Activated CD8-positive, alpha-beta memory T cell treated with anti-CD3 and anti-CD28 coated beads, Interleukin-2, amount 10 ng/mL, durations not matched to agents 7 days and 5 days (primary cell): ENCODE results near the gene SLC25A39. TPM values are rescaled to one million over a fixed set of nuclear protein-coding genes. Genes with fewer than 3 reads are reported as not detected.
"Not testable (repeated sequence)": the region's sequence is repeated elsewhere in the genome, so short reads cannot be mapped to it uniquely, and the experiment has no call there.

Experiments
- ATAC-seq: fragments of 150-1000 bp; cut with Tn5 transposase; one replicate; pipeline ENCODE4 v1.10.0; 2021; ENCODE audit warnings: moderate library complexity
- CTCF ChIA-PET: fragments of 350-600 bp; sonication (Branson Sonifier 250); formaldehyde crosslinking; loops from one replicate; lab custom pipeline; 2021; ENCODE audit warnings: antibody characterized with exemption; lab: Charles Lee
- DNase-seq: peaks from one replicate; pipeline ENCODE4 v3.0.0-alpha.2; 2020
- H3K27ac Mint-ChIP-seq: one replicate; pipeline ENCODE4 v1.8.0; 2021; ENCODE audit warnings: mild to moderate bottlenecking, mixed read lengths
- H3K27me3 Mint-ChIP-seq: one replicate; pipeline ENCODE4 v1.8.0; 2021; ENCODE audit warnings: mixed read lengths
- H3K36me3 Mint-ChIP-seq: one replicate; pipeline ENCODE4 v1.8.0; 2021; ENCODE audit warnings: mild to moderate bottlenecking, mixed read lengths
- H3K4me1 Mint-ChIP-seq: one replicate; pipeline ENCODE4 v1.8.0; 2021; ENCODE audit warnings: mixed read lengths
- H3K4me3 Mint-ChIP-seq: one replicate; pipeline ENCODE4 v1.8.0; 2021; ENCODE audit warnings: mild to moderate bottlenecking, moderate library complexity, mixed read lengths
- H3K9me3 Mint-ChIP-seq: one replicate; pipeline ENCODE4 v1.8.0; 2022; ENCODE audit warnings: low read depth, mixed read lengths
- total RNA-seq, 2 experiments: library from RNA; stranded (reverse); gene quantifications; one replicate each; pipeline ENCODE4 v1.2.3, GENCODE V29; 2021

Gene SLC25A39
- total RNA-seq, 2 experiments from 2014 or later: 103 to 133 TPM

DNA sequence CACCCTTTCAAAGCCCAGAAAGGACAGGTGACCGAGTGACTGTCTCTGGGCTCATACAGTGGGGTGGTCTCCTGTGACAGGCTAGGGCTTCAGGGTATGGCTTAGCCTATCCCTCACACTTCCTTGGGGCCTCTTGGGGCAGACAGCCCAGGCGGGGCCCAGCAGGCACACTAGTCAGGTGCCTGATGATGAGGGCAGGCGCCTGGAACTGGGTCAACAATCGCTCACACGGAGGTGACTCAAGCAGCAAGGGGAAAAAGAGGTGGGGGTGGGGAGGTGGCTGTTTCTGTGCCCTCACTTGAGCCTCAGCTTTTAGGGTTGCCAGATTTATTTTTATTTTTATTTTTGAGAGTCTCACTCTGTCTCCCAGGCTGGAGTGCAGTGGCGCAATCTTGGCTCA, 14.1 kb upstream of the SLC25A39 start:
- peak; percentile 36 for ATAC-seq
- CTCF ChIA-PET: interaction anchor here (1.0 to 3.0 kb wide), 4 partner anchors 12 to 215 kb away, joined by 3 to 14 read pairs (median 4); partner anchors contain the start of gene HDAC5
- Mint-ChIP-seq H3K27ac (no peak overlapping the region), H3K4me3 (no peak overlapping the region), H3K9me3 (no peaks in the 10 kb centered on the region), H3K27me3 (peaks cover 17% of the 10 kb centered on the region), H3K36me3 (no peaks in the 10 kb centered on the region), H3K4me1 (no peaks in the 10 kb centered on the region)
- no peak for DNase-seq

DNA sequence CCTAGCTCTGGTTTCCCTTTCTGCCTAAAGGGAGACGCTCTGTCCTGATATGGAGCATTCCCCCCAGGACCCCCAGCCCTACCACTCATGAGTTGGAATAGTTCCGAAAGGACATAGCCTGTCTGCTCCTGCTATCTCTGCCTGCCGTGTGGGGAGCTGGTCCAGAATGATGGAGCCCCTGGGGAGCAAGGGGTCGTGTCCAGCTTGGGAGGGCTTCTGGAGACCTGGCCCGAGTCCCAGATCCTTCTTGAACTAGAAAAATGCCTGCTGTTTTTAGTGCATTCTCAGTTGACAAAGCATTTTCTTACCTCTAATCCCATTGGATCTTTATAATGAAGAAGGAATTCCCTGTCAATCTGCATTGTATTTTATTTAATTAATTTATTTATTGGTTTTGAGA, 11.3 kb upstream of the SLC25A39 start:
- no peaks in the 10 kb centered on the region for H3K9me3 Mint-ChIP-seq
- H3K36me3 Mint-ChIP-seq: no peaks in the 10 kb centered on the region
- H3K4me3 Mint-ChIP-seq: no peak overlapping the region
- peaks cover 5% of the 10 kb centered on the region for H3K4me1 Mint-ChIP-seq
- peaks cover 6% of the 10 kb centered on the region for H3K27me3 Mint-ChIP-seq
- ATAC-seq (no peak), DNase-seq (no peak)
- CTCF ChIA-PET: interaction anchor here (0.7 to 1.9 kb wide), 5 partner anchors 9 to 195 kb away, joined by 4 to 7 read pairs (median 5); partner anchors contain the start of gene GRN
- H3K27ac Mint-ChIP-seq: no peak overlapping the region

DNA sequence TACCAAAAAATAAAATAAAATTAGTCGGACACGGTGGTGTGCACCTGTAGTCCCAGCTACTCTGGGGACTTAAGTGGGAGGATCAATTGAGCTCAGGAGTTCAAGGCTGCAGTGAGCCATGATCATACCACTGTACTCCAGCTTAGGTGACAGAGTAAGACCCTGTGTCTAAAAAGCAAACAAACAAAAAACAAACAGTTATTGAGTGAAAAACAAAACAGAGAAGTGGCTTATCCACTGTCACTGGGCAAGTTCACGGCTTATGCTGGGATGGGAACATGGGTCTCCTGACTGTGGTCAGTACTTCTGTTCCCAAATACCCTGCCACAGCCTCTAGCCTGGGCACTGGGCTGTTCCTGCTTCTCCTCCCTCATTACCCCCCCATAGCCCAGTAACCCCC, 10.9 kb upstream of the SLC25A39 start:
- Mint-ChIP-seq H3K27ac (no peak overlapping the region), H3K27me3 (peaks cover 6% of the 10 kb centered on the region), H3K9me3 (no peaks in the 10 kb centered on the region), H3K36me3 (no peaks in the 10 kb centered on the region), H3K4me3 (no peak overlapping the region), H3K4me1 (peaks cover 5% of the 10 kb centered on the region)
- no peak for ATAC-seq
- DNase-seq: no peak
- CTCF ChIA-PET: interaction anchor here (0.7 to 1.9 kb wide), 6 partner anchors 10 to 194 kb away, joined by 3 to 7 read pairs (median 4); partner anchors contain the start of gene GRN

DNA sequence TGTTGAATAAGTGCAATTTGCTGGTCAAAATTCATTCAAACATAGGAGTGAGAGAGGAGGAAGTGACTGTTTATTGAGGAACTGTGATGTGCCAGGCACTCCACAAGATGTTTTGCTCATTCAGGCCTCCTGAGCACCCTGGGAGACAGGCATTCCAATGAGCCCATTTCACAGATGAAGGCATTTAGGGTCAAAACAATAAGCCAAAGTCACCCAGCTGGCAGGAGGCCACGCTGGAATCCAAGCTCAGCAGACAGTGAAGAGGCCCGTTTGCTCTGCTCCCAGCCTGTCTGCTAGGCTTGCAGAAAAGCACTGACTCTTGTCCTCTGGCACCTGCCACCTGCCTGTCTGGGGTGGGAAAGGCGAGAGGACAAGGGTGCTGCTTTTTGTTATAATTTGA, 10.1 kb upstream of the SLC25A39 start:
- ATAC-seq: no peak
- no peak overlapping the region for H3K4me3 Mint-ChIP-seq

DNA sequence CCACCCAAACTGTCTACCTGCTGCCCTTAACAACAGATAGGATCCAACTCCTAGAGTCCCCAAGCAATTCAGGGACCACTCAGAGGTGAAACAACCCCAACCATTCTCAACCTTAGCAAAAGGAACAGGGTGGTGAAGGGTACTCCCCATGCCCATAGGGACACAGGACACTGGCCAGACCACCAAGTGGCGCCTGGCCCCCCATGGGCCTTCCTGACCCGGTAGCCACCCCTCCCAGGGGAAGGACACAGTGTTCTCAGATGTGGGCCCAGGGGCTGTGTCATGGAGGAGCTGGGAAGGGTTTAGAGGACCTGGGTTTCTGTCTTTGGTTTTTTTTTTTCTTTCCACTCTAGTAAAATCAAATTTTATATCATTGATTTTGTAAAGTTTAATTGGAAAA, 9.7 kb upstream of the SLC25A39 start:
- CTCF ChIA-PET: interaction anchor here (0.9 to 7.2 kb wide), 6 partner anchors 9 to 211 kb away, joined by 3 to 94 read pairs (median 4); partner anchors contain the start of gene HDAC5
- Mint-ChIP-seq H3K9me3 (no peaks in the 10 kb centered on the region), H3K27me3 (peaks cover 6% of the 10 kb centered on the region), H3K4me1 (peaks cover 5% of the 10 kb centered on the region), H3K4me3 (no peak overlapping the region), H3K36me3 (no peaks in the 10 kb centered on the region), H3K27ac (no peak overlapping the region)
- ATAC-seq: no peak
- no peak for DNase-seq

More for the DNA sequence above, 10.1 kb upstream of the SLC25A39 start:
- no peaks in the 10 kb centered on the region for H3K36me3 Mint-ChIP-seq
- no peak for DNase-seq
- no peaks in the 10 kb centered on the region for H3K9me3 Mint-ChIP-seq
- peaks cover 5% of the 10 kb centered on the region for H3K4me1 Mint-ChIP-seq
- H3K27me3 Mint-ChIP-seq: peaks cover 6% of the 10 kb centered on the region
- no peak overlapping the region for H3K27ac Mint-ChIP-seq
- CTCF ChIA-PET: interaction anchor here (0.9 to 7.2 kb wide), 6 partner anchors 9 to 211 kb away, joined by 3 to 94 read pairs (median 4); partner anchors contain the start of gene HDAC5

DNA sequence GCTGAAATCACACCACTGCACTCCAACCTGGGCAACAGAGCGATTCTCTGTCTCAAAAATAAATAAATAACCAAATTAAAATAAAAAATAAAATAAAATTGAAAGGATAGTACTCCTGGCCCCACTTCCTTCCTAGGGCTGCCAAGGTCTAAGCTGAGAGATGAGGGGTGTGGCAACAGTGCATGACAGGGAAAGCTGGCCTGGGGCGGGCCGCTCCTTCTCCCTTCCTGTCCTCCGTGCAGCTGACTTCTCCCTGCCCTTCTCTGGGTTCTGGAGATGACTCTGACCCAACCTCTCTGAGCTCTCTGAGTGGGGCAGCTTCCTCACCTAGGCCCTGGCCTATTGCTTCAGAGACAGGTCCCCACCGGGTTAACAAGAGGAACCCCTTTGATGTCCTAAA, 8.7 kb upstream of the SLC25A39 start:
- Mint-ChIP-seq H3K4me1 (peaks cover 5% of the 10 kb centered on the region), H3K4me3 (no peak overlapping the region), H3K27me3 (peaks cover 3% of the 10 kb centered on the region), H3K36me3 (no peaks in the 10 kb centered on the region), H3K9me3 (no peaks in the 10 kb centered on the region), H3K27ac (no peak overlapping the region)
- CTCF ChIA-PET: interaction anchor here (1.2 to 7.2 kb wide), 4 partner anchors 11 to 210 kb away, joined by 3 to 94 read pairs (median 38); partner anchors contain the start of genes GRN and HDAC5
- no peak for DNase-seq
- no peak for ATAC-seq

DNA sequence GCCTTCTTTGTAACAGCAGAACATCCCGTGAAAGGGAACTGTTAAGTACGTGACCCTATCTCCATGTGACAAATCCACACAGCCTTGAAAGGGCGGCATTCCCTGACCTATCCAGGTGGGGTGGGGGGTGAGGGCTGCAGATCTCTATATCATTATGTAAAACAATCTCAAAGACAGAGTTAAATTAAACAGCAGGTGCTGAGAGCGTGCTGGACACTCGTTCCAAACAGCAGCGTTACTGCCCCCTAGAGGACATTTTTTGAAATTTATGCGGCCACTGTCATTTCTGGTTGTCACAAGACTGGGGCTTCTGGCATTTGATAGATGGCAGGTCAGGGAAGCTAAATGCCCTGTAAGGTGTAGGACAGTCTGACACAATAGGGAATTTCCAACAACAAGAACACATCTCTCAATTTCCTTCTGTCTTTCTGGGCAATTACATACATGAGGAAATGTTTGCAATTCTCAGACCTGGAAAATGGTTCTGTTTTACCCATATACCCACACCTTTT, 6.7 kb upstream of the SLC25A39 start:
- ATAC-seq (peak; percentile 46), DNase-seq (peak; percentile 86)
- no peak overlapping the region for H3K27ac Mint-ChIP-seq
- H3K4me1 Mint-ChIP-seq: peaks cover 13% of the 10 kb centered on the region
- no peaks in the 10 kb centered on the region for H3K9me3 Mint-ChIP-seq
- H3K27me3 Mint-ChIP-seq: no peaks in the 10 kb centered on the region
- H3K4me3 Mint-ChIP-seq: no peak overlapping the region
- no peaks in the 10 kb centered on the region for H3K36me3 Mint-ChIP-seq
- CTCF ChIA-PET: interaction anchor here (0.7 to 7.2 kb wide), 25 partner anchors 10 to 208 kb away, joined by 3 to 94 read pairs (median 6); partner anchors contain the start of genes GRN, HDAC5 and UBTF

DNA sequence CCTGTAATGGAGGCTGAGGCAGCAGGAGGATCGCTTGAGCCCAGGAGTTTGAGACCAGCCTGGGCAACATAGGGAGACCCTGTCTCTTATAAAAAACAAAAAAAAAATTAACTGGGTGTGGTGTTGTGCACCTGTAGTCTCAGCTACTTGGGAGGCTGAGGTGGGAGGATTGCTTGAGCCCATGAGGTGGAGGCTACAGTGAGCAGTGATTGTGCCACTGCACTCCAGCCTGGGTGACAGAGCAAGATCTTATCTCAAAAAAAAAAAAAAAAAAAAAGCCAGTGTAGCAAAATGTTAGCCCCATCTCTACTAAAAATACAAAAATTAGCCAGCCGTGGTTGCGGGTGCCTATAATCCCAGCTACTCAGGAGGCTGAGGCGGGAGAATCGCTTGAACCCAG, 5.6 kb upstream of the SLC25A39 start:
- DNase-seq: not testable (repeated sequence)

DNA sequence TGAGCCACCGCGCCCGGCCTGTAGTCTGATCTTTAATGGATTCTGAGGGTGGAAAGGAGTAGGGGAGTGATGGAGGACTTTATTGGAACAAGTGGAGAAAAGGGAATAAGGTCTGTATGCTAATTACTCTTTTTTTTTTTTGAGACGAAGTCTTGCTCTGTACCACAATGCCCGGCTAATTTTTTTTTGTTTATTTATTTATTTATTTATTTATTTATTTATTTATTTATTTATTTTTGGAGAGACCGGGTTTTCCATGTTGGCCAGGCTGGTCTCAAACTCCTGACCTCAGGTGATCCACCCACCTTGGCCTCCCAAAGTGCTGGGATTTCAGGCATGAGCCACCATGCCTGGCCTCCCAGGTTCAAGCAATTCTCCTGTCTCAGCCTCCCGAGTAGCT, 4.9 kb upstream of the SLC25A39 start:
- not testable (repeated sequence) for H3K27me3 Mint-ChIP-seq, H3K9me3 Mint-ChIP-seq, ATAC-seq, H3K27ac Mint-ChIP-seq, DNase-seq, H3K36me3 Mint-ChIP-seq, H3K4me3 Mint-ChIP-seq
- H3K4me1 Mint-ChIP-seq: peaks cover 17% of the 10 kb centered on the region
- CTCF ChIA-PET: interaction anchor here (0.8 to 7.2 kb wide), 11 partner anchors 12 to 161 kb away, joined by 3 to 94 read pairs (median 13); partner anchors contain the start of genes GRN and UBTF

More for the DNA sequence above, 5.6 kb upstream of the SLC25A39 start:
- not testable (repeated sequence) for H3K27me3 Mint-ChIP-seq, ATAC-seq, H3K36me3 Mint-ChIP-seq, H3K9me3 Mint-ChIP-seq, H3K27ac Mint-ChIP-seq, H3K4me3 Mint-ChIP-seq
- CTCF ChIA-PET: interaction anchor here (0.7 to 7.2 kb wide), 22 partner anchors 9 to 207 kb away, joined by 3 to 94 read pairs (median 7); partner anchors contain the start of genes GRN, HDAC5 and UBTF
- H3K4me1 Mint-ChIP-seq: peaks cover 17% of the 10 kb centered on the region

DNA sequence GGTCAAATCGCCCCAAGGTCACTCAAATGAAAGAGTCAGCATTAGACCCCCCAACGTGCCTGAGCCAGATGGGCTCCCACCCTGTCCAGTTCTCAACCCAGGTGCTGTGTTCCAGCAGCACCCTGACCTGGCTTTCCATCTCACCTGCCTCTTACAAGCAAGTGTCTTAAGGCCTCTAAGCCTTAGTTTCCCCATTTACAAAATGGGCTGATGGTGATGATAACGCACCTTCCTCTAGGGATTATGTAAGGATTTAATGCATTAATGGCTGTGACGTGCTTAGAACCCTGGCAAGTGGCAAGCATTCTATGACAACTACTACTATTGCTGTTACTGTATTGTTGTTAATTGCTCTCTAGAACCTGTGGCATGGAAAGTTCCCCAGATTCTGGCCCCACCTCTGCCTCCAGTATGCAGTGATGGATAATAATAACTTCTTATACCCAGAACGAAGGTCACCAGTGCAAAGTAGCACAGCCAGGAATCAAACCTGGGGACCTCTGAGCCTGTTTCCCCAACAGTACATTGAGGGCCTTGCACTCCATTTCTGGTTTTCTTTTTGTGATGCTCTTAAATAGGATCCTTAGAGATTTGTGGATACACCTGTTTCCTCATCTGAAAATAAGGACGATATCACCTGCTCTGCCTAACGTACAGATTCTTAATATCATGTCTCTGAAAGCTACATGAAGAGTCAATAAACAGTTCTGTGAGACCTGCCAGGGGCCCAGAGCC, 3.3 kb upstream of the SLC25A39 start:
- H3K4me3 Mint-ChIP-seq: no peak overlapping the region
- CTCF ChIA-PET: interaction anchor here (0.9 to 7.2 kb wide), 7 partner anchors 23 to 124 kb away, joined by 3 to 94 read pairs (median 5); partner anchors contain the start of gene FAM171A2
- peaks cover 28% of the 10 kb centered on the region for H3K4me1 Mint-ChIP-seq
- H3K27ac Mint-ChIP-seq: peak overlapping the region; percentile 37
- no peaks in the 10 kb centered on the region for H3K27me3 Mint-ChIP-seq
- H3K9me3 Mint-ChIP-seq: no peaks in the 10 kb centered on the region
- DNase-seq: no peak
- H3K36me3 Mint-ChIP-seq: no peaks in the 10 kb centered on the region
- no peak for ATAC-seq

DNA sequence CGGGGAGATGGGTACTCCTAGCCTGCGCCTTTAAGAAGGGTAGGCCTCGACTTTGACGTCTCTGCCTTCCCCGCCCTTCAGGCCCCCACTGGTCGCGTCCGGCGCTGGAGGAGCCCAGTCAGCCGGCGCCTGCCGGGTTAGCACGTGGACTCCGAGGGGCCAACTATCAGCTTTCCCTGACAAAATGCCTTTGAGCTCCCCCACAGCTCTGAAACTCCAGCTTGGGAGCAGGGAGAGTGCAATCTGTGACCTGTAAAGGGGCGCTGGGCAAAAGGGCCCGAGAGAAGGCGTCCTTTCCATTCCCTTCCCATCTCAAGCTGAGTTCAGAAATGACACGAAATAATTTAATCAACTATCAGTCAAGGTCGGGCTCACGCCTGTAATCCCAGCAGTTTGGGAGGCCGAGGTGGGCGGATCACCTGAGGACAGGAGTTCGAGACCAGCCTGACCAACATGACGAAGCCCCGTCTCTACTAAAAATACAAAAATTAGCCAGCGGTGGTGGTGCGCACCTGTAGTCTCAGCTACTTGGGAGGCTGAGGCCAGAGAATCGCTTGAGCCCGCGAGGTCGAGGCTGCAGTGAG, 2.3 kb upstream of the SLC25A39 start:
- ATAC-seq (peak; percentile 77), DNase-seq (peak; percentile 98)
- Mint-ChIP-seq H3K4me3 (peak overlapping the region; percentile 85), H3K4me1 (peaks cover 30% of the 10 kb centered on the region), H3K36me3 (peaks cover 2% of the 10 kb centered on the region), H3K27ac (peak overlapping the region; percentile 81), H3K9me3 (no peaks in the 10 kb centered on the region), H3K27me3 (no peaks in the 10 kb centered on the region)
- CTCF ChIA-PET: interaction anchor here (0.6 to 8.4 kb wide), 11 partner anchors 24 to 196 kb away, joined by 3 to 47 read pairs (median 3); partner anchors contain the start of gene FAM171A2

DNA sequence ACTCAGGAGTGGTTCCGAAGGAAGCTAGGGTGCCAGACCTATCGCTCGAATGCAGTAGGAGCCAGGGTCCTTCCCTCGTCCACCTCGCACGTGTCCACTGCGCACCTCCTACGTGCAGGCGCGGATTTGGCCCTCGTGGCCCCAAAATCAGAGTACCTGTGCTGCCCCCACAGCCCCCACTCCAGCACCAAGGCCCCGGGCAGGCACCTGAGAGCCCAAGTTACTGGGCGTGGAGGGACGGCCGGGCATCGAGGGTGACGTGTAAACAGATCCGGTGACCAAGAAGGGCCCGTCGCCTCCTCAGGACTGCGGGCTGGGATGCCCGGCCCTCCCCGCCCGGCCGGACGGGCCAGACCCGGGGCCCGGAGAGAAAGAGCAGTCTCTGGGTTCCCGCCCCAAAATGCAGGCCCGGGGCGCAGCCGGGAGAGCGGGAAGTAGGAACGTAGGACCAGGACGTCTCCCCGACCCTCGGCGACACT, 492 bp downstream of the SLC25A39 start:
- DNase-seq (peak; percentile 44), ATAC-seq (no peak)
- H3K9me3 Mint-ChIP-seq: no peaks in the 10 kb centered on the region
- H3K4me1 Mint-ChIP-seq: peaks cover 26% of the 10 kb centered on the region
- H3K4me3 Mint-ChIP-seq: peak overlapping the region; percentile 80
- CTCF ChIA-PET: interaction anchor here (0.6 to 8.4 kb wide), 5 partner anchors 21 to 182 kb away, joined by 3 to 47 read pairs (median 6); partner anchors contain the start of gene GRN
- peak overlapping the region; percentile 39 for H3K27ac Mint-ChIP-seq
- H3K27me3 Mint-ChIP-seq: no peaks in the 10 kb centered on the region
- peaks cover 6% of the 10 kb centered on the region for H3K36me3 Mint-ChIP-seq
